ENCODE data around the gene MPHOSPH9. TPM values are rescaled to one million over a fixed set of nuclear protein-coding genes. Genes with fewer than 3 reads are reported as not detected.
A peak's percentile ranks its signal among the peaks of the same experiment; 100 is the strongest.

MPHOSPH9 gene
- total and polyA plus RNA-seq, 4 donors, result 4.9 to 51.0 (median 32.7) TPM

- H3K9me3 ChIP-seq (ENCODE audit: control insufficient read depth in 4 of 4, low read length in 3 of 4), result no peaks in the 10 kb centered on the region
- H3K9ac ChIP-seq (ENCODE audit: low read depth in 1 of 2, low read length in 2 of 2), result no peak overlapping the region
- TF ChIP-seq SP1 (IDR thresholded peaks at IDR 0.05) (peak; percentile 22), FOXA1 (IDR thresholded peaks at IDR 0.05) (no peak)
- H3K4me1 ChIP-seq (ENCODE audit: control insufficient read depth in 4 of 4, insufficient read depth in 4 of 4, low read length in 3 of 4), result peaks cover 3 to 13% (median 6%) of the 10 kb centered on the region in 4 donors
- DNase-seq (ENCODE audit: low spot score), result no peak
- 80% methylated on average over 12 of the region's 12 CpGs for WGBS
- H3K27ac ChIP-seq (ENCODE audit: low read depth in 1 of 2, low read length in 2 of 2), result no peak overlapping the region
- H3K27me3 ChIP-seq (ENCODE audit: control insufficient read depth in 4 of 4, insufficient read depth in 4 of 4, low read length in 3 of 4), result no peaks in the 10 kb centered on the region
- no peaks in the 10 kb centered on the region for H3K36me3 ChIP-seq (ENCODE audit: control insufficient read depth in 4 of 4, insufficient read depth in 3 of 4, low read depth in 1 of 4, low read length in 3 of 4)
- no peak overlapping the region for H3K4me3 ChIP-seq (ENCODE audit: low read depth in 1 of 3, low read length in 3 of 3)
Measured at GRCh38 chr12:123131879-123132402, 101.0 kb downstream of the MPHOSPH9 start.

- Histone ChIP-seq H3K27ac (ENCODE audit: low read depth in 1 of 2, low read length in 2 of 2) (no peak overlapping the region), H3K9me3 (ENCODE audit: control insufficient read depth in 4 of 4, low read length in 3 of 4) (no peaks in the 10 kb centered on the region), H3K36me3 (ENCODE audit: control insufficient read depth in 4 of 4, insufficient read depth in 3 of 4, low read depth in 1 of 4, low read length in 3 of 4) (no peaks in the 10 kb centered on the region), H3K9ac (ENCODE audit: low read depth in 1 of 2, low read length in 2 of 2) (no peak overlapping the region), H3K4me3 (ENCODE audit: low read depth in 1 of 3, low read length in 3 of 3) (no peak overlapping the region), H3K27me3 (ENCODE audit: control insufficient read depth in 4 of 4, insufficient read depth in 4 of 4, low read length in 3 of 4) (no peaks in the 10 kb centered on the region), H3K4me1 (ENCODE audit: control insufficient read depth in 4 of 4, insufficient read depth in 4 of 4, low read length in 3 of 4) (peaks cover 5 to 13% (median 6%) of the 10 kb centered on the region in 4 donors)
- no peak for DNase-seq (ENCODE audit: low spot score)
- WGBS, result 93% methylated on average over 4 of the region's 4 CpGs
- TF ChIP-seq RXRA (IDR thresholded peaks at IDR 0.05) (no peak), YY1 (IDR thresholded peaks at IDR 0.05) (no peak), HNF4A (conservative IDR thresholded peaks at IDR 0.05) (no peak), TAF1 (conservative IDR thresholded peaks at IDR 0.05) (no peak), SP1 (IDR thresholded peaks at IDR 0.05) (no peak), ZBTB33 (IDR thresholded peaks at IDR 0.05) (no peak), JUND (IDR thresholded peaks at IDR 0.05) (no peak), HNF4G (IDR thresholded peaks at IDR 0.05) (no peak), RAD21 (IDR thresholded peaks at IDR 0.05) (no peak), NR2F2 (IDR thresholded peaks at IDR 0.05) (no peak), GABPA (IDR thresholded peaks at IDR 0.05 in 1 of 2, conservative IDR thresholded peaks at IDR 0.05 in 1 of 2) (no peak), EGR1 (IDR thresholded peaks at IDR 0.05; ENCODE audit: low read depth in 2 of 2) (no peak), CTCF (IDR thresholded peaks at IDR 0.05; ENCODE audit: low read depth, low read length, missing input control) (no peak), FOXA1 (IDR thresholded peaks at IDR 0.05) (no peak), ATF3 (IDR thresholded peaks at IDR 0.05) (no peak)
Measured at GRCh38 chr12:123131291-123131832, 101.6 kb downstream of the MPHOSPH9 start.

- Histone ChIP-seq H3K9ac (ENCODE audit: low read depth in 1 of 2, low read length in 2 of 2) (no peak overlapping the region), H3K4me3 (ENCODE audit: low read depth in 1 of 3, low read length in 3 of 3) (no peak overlapping the region), H3K27me3 (ENCODE audit: control insufficient read depth in 4 of 4, insufficient read depth in 4 of 4, low read length in 3 of 4) (no peaks in the 10 kb centered on the region), H3K4me1 (ENCODE audit: control insufficient read depth in 4 of 4, insufficient read depth in 4 of 4, low read length in 3 of 4) (peaks cover 5 to 13% (median 6%) of the 10 kb centered on the region in 4 donors), H3K36me3 (ENCODE audit: control insufficient read depth in 4 of 4, insufficient read depth in 3 of 4, low read depth in 1 of 4, low read length in 3 of 4) (no peaks in the 10 kb centered on the region), H3K9me3 (ENCODE audit: control insufficient read depth in 4 of 4, low read length in 3 of 4) (no peaks in the 10 kb centered on the region), H3K27ac (ENCODE audit: low read depth in 1 of 2, low read length in 2 of 2) (no peak overlapping the region)
- no peak for DNase-seq (ENCODE audit: low spot score)
- 90% methylated on average over 4 of the region's 4 CpGs for WGBS
- TF ChIP-seq FOXA1 (IDR thresholded peaks at IDR 0.05) (no peak), MAX (IDR thresholded peaks at IDR 0.05) (no peak), REST (IDR thresholded peaks at IDR 0.05) (no peak), EGR1 (IDR thresholded peaks at IDR 0.05; ENCODE audit: low read depth in 2 of 2) (no peak), HNF4G (IDR thresholded peaks at IDR 0.05) (no peak), TAF1 (conservative IDR thresholded peaks at IDR 0.05) (no peak), SP1 (IDR thresholded peaks at IDR 0.05) (no peak), YY1 (IDR thresholded peaks at IDR 0.05) (no peak), GABPA (IDR thresholded peaks at IDR 0.05 in 1 of 2, conservative IDR thresholded peaks at IDR 0.05 in 1 of 2) (no peak), CTCF (IDR thresholded peaks at IDR 0.05; ENCODE audit: low read depth, low read length, missing input control) (no peak)
Measured at GRCh38 chr12:123129621-123130020, 103.3 kb downstream of the MPHOSPH9 start.

Data from liver (tissue), 9 donors.